ENCODE results near the gene CLEC18B. TPM values are rescaled to one million over a fixed set of nuclear protein-coding genes. Genes with fewer than 3 reads are reported as not detected.
"Not testable (repeated sequence)": the region's sequence is repeated elsewhere in the genome, so short reads cannot be mapped to it uniquely, and the experiment has no call there.

The CLEC18B gene
- 0.05 to 0.90 TPM (median 0.46 TPM) in 3 replicates for polyA plus RNA-seq
- polyA plus RNA-seq (2011; ENCODE audit: low read depth) = not detected
- 0.19 TPM in 1 of 2 replicates, not detected in the other for polyA plus RNA-seq (2011; cell fraction: cytosol; rRNA removed)
- polyA plus RNA-seq (2011; cell fraction: nucleus; rRNA removed) = 2.4 and 3.8 TPM in 2 replicates
- polyA plus RNA-seq (2012; ENCODE audit: low replicate concordance) = 0.42 and 1.2 TPM in 2 replicates
- polyA minus RNA-seq = 0.59 to 0.74 TPM in 2 of 3 replicates, not detected in the other
- not detected for polyA minus RNA-seq (2011; cell fraction: cytosol; rRNA and poly(A)+ RNA removed)
- polyA minus RNA-seq (2011; cell fraction: nucleus; rRNA and poly(A)+ RNA removed) = 2.4 TPM in 1 of 2 replicates, not detected in the other

GRCh38 chr16:74420612-74421481 is at the start of gene CLEC18B:
CLEC18B (minus strand) TSS chr16:74421478; CDS start chr16:74421270, 208 bp downstream.
- H2AFZ ChIP-seq (ENCODE audit: control insufficient read depth, low read length); H3K27me3 ChIP-seq (ENCODE audit: control insufficient read depth, extremely low read depth, insufficient read depth, low read length); H3K9me3 ChIP-seq (ENCODE audit: control insufficient read depth, low read depth, low read length); H3K4me3 ChIP-seq (ENCODE audit: control insufficient read depth in 2 of 3, extremely low read depth in 1 of 3, insufficient read depth in 2 of 3, low read depth in 1 of 3, low read length in 3 of 3); FAIRE-seq; H3K36me3 ChIP-seq (ENCODE audit: control insufficient read depth in 2 of 2, extremely low read depth in 1 of 2, insufficient read depth in 2 of 2, low read length in 2 of 2); H3K9ac ChIP-seq (ENCODE audit: control insufficient read depth, extremely low read depth, insufficient read depth, low read length); H3K79me2 ChIP-seq (ENCODE audit: control insufficient read depth, insufficient read depth, low read length); H3K4me1 ChIP-seq (ENCODE audit: control insufficient read depth, extremely low read depth, insufficient read depth, low read length); H4K20me1 ChIP-seq (ENCODE audit: control insufficient read depth, extremely low read depth, insufficient read depth, low read length); H3K4me2 ChIP-seq (ENCODE audit: control insufficient read depth, extremely low read depth, insufficient read depth, low read depth, low read length); DNase-seq (ENCODE audit: low read depth, low spot score); dilution Hi-C loops (cut with MboI; ENCODE audit: extremely low pct_ligation_motif_present, low sequenced_read_pairs); H3K9me1 ChIP-seq (ENCODE audit: control insufficient read depth, extremely low read depth, insufficient read depth, low read length); H3K27ac ChIP-seq (ENCODE audit: control insufficient read depth, insufficient read depth, low read length): not testable (repeated sequence)

GRCh38 chr16:74469946-74470478 is 48.7 kb upstream of the CLEC18B start:
- Histone ChIP-seq H3K4me2 (ENCODE audit: control insufficient read depth, extremely low read depth, insufficient read depth, low read depth, low read length) (no peak overlapping the region), H3K9ac (ENCODE audit: control insufficient read depth, extremely low read depth, insufficient read depth, low read length) (no peak overlapping the region), H3K9me3 (ENCODE audit: control insufficient read depth, low read depth, low read length) (no peaks in the 10 kb centered on the region), H3K36me3 (ENCODE audit: control insufficient read depth in 2 of 2, extremely low read depth in 1 of 2, insufficient read depth in 2 of 2, low read length in 2 of 2) (peaks cover 25 to 34% of the 10 kb centered on the region in 2 experiments), H2AFZ (ENCODE audit: control insufficient read depth, low read length) (no peak overlapping the region), H3K4me3 (ENCODE audit: control insufficient read depth in 2 of 3, extremely low read depth in 1 of 3, insufficient read depth in 2 of 3, low read depth in 1 of 3, low read length in 3 of 3) (no peak overlapping the region), H3K27ac (ENCODE audit: control insufficient read depth, insufficient read depth, low read length) (no peak overlapping the region), H3K9me1 (ENCODE audit: control insufficient read depth, extremely low read depth, insufficient read depth, low read length) (no peaks in the 10 kb centered on the region), H4K20me1 (ENCODE audit: control insufficient read depth, extremely low read depth, insufficient read depth, low read length) (no peaks in the 10 kb centered on the region), H3K4me1 (ENCODE audit: control insufficient read depth, extremely low read depth, insufficient read depth, low read length) (peaks cover 9% of the 10 kb centered on the region), H3K27me3 (ENCODE audit: control insufficient read depth, extremely low read depth, insufficient read depth, low read length) (no peaks in the 10 kb centered on the region), H3K79me2 (ENCODE audit: control insufficient read depth, insufficient read depth, low read length) (no peaks in the 10 kb centered on the region)
- dilution Hi-C loops (cut with MboI; ENCODE audit: extremely low pct_ligation_motif_present, low sequenced_read_pairs) = no loop called here
- no peak for DNase-seq (ENCODE audit: low read depth, low spot score)
- FAIRE-seq = no peak
- TF ChIP-seq EZH2 (IDR thresholded peaks at IDR 0.05; ENCODE audit: low read length) (no peak), CTCF (optimal IDR thresholded peaks at IDR 0.05 in 1 of 3, IDR thresholded peaks at IDR 0.05 in 1 of 3, conservative IDR thresholded peaks at IDR 0.05 in 1 of 3; ENCODE audit: extremely low read depth in 1 of 3, insufficient read depth in 2 of 3, low read length in 3 of 3) (no peak)

Measured in keratinocyte (primary cell).